NK-92 treated with Interleukin-12 subunit alpha and Interleukin-12 subunit beta, amount 100 ng/mL, for 24 hours (cell line): Measurements from ENCODE around the gene GRWD1.

Source experiments
- DNase-seq: peaks from one replicate; lab custom pipeline; 2025; lab: John Stamatoyannopoulos, UW

GRWD1 gene

DNA sequence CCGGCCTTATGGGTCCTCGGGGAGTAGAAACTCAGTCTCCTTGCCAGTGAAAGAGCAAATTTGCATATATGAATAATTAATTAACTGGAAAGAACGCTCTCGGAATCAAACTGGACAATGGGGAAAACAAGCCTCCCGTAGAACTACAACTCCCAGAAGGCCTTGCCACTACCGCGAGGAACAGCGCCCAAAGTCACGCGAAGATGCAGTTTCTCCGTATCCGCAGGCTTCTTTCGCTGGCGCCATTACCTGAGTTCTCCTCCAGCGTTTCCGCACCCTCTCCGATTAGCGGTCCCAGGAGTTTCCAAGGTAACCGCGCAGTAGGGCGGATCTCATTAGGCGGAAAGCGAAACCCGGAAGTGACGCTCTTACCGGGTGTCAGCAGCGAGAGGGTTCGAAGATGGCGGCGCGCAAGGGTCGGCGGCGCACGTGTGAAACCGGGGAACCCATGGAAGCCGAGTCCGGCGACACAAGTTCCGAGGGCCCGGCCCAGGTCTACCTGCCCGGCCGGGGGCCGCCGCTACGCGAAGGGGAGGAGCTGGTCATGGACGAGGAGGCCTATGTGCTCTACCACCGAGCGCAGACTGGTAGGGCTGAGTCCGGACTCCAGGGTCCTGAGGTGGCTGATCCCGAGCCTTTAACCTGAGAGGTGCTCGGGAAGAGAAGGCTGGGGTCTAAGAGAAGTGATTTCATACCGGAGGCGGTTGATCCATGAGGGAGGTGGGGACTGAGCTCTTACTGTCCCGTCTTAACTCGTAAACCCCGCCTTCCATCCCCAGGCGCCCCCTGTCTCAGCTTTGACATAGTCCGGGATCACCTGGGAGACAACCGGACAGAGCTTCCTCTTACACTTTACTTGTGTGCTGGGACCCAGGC, at the start of gene GRWD1:
Gene GRWD1 (plus strand): TSS at position 378 of the 876 bp plus-strand sequence. CDS start 23 bp downstream, at position 401.
- peak; percentile 93 for DNase-seq

DNA sequence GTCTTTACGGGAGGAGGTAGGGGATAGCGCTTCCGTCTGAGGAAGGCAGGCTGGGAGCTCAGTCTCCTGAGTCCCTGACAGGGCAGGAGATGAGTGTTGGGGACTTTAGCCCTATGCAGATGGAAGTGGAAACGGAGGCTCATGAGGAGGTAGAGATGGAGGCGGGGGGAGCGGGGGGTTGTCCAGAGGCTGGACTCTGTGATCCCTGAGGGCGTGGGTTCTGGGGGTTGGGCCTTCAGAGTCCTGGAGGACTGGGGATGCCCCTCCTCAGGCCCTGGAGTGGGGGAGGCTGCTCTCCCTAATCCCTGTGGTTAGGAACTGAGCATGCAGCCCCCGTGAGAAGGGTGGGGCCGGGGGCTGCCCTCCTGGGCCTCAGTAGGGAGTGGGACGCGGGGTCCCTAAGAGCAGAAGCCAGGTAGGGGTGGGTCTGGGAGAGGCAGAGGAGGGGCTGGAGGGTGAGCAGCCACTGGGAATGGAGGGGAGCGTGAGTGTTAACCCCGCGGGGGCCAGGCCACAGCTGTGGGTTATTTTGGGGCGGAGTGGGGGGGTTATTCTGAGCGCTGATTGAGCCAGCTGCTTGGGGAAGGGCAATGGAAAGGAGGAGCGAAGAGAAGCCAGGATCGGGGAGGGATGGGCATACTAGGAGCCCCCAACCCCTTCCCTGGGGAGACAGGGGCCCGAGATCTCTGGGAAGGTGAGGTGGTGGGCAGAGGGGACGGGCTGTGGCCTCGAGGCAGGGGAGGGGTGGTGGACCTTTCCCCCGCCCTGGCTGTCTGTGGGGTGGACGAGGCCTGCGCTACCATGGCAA, 49.6 kb upstream of the GRWD1 start:
- no peak for DNase-seq

GRCh38 chr19:48396824-48397176, 49.0 kb upstream of the GRWD1 start:
- no peak for DNase-seq

DNA sequence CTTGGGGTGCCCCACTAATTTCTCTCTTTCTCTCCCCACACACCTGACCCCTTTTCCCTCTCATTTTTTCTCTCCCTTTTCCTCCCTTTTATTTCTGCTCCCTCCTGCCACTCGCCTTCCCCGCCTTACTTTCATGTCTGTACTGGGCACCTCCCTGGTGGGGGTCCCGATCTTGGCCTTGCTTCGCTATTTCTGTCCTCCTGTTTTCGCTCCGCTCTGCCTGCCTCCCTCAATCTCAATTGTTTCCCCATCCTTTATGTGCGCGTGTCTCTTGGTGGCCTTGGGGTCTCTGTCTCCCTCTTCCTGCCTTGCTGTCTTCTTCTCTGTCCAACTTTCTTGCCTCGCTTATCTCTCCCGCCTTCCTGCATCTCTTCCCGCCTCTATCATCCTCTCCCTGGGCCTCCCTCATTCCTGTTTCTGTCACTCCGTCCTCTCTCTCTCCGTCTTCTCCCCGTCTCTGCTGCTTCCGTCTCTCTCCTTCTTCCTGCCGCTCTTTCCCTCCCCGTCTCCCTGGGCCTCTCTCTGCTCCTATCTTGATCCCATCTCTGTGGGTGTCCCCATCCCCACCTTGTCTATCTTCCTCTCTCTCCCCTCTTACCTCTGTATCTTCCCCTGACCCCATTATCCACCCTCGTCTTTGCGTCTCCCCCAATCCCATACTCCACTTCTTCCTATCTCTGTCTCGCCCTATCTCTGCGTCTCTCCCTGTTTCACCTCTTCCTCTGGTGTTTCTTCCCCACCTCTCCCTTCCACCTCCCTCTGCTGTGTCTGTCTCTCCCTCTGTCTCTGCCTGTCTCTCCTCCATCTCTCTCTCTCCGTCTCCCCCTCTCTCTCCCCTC, 48.3 kb upstream of the GRWD1 start:
- no peak for DNase-seq

- DNase-seq: no peak
Measured at GRCh38 chr19:48398102-48398374, 47.7 kb upstream of the GRWD1 start.

- DNase-seq: peak; percentile 77
Measured at GRCh38 chr19:48398375-48399235, 47.2 kb upstream of the GRWD1 start.

DNA sequence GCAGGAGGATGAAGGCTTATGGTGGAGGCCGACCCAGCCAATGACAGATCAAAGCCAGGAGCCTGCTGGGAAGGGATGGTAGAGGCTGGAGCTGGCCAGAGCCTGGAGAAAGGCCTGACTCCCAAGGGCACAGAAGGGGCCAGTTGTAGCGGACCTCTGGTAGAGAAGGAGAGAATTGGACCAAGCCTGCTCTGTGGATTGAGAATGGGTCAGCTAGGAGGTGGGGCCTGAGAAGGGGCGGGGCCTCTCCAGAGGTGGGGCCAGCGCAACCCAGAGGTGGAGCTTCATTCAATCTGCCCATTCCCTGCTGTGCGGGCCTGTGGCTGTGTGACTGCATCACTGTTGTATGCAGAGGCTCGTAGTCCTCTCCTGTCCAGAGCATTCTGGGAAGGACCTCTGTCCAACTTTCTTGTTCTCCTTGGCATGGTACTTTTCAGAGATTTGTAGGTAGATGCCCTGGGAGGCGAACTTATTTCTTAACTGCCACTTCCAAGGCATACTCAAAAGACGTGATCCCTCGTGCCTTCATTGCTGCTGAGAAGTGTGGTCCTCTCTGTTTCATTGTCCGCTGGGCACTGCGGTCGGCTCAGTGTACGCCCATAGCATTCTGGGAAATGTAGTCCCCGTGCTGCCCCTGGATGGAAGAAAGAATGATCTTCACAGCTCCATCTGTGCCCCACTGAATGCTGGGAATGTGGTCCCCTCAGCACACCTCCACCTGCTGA, 45.6 kb upstream of the GRWD1 start:
- no peak for DNase-seq

DNA sequence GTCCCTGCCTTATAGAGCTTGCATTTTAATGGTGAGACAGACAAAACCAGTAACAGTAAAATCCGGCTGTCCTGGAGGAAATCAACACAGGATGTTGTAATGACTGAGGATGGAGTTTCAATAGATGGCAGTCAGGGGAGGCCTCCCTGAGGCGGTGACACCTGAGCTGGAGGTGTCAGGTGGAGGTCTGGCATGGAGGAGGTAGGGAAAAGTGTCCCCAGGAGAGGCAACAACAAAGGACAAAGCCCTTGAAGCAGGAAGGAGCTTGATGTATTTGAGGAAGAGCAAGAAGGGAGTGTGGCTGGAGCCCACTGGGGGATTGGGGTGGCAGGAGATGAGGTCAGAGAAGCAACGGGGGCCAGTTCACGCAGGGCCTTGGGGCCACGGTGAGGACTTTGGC, 44.5 kb upstream of the GRWD1 start:
- DNase-seq: no peak

DNA sequence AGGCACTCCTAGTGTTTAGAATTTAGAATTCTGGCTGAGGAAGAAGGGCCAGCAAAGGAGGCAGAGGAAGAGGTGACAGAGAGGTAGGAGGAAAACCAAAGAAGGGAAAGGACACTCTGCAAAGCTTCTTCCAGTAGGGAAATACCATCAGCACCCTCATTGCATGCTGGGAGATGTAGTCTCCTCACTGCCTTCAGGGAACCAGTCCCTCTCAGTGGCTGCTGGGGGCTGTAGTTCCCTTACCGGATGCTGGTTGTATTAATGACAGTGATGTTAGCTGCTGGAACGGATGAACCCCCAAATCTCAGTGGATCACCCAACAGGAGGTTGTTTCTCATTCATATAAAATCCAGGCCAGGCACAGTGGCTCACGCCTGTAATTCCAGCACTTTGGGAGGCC, 42.2 kb upstream of the GRWD1 start:
- DNase-seq: peak; percentile 29

- DNase-seq: no peak
Measured at GRCh38 chr19:48405010-48405659, 40.6 kb upstream of the GRWD1 start.

GRCh38 chr19:48405850-48406249, 39.9 kb upstream of the GRWD1 start:
- DNase-seq: no peak

GRCh38 chr19:48413879-48414587, 31.8 kb upstream of the GRWD1 start:
- DNase-seq: no peak

- peak; percentile 59 for DNase-seq
Measured at GRCh38 chr19:48415395-48415794, 30.4 kb upstream of the GRWD1 start.

- DNase-seq: no peak
Measured at GRCh38 chr19:48415806-48416221, 30.0 kb upstream of the GRWD1 start.

GRCh38 chr19:48417421-48417820, 28.4 kb upstream of the GRWD1 start:
- DNase-seq: no peak

GRCh38 chr19:48418317-48419064, 27.3 kb upstream of the GRWD1 start:
- no peak for DNase-seq

DNA sequence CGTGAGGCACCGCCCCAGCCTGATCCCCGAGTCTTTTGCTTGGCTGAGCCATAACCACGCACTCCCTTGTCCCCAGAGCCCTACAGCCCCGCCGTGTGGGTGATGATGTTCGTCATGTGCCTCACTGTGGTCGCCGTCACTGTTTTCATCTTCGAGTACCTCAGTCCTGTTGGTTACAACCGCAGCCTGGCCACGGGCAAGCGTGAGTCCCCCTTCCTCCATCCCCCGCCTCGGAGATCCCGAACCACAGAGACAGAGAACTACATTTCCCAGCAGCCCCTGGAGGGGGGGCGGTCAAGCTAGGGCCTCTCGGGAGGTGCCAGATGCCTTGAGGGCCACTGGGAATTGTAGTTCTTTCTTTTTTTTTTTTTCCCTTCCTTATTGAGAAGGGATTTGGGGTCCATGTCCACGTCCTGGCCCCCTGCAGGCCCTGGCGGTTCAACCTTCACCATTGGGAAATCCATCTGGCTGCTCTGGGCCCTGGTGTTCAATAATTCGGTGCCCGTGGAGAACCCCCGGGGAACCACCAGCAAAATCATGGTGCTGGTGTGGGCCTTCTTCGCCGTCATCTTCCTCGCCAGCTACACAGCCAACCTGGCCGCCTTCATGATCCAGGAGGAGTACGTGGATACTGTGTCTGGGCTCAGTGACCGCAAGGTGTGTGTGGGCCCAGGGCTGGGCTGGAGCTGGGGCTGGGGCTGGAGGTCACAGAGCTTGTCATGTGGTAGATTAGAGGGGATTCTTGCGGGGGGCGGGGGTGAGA, 26.4 kb upstream of the GRWD1 start:
- peak; percentile 71 for DNase-seq

DNA sequence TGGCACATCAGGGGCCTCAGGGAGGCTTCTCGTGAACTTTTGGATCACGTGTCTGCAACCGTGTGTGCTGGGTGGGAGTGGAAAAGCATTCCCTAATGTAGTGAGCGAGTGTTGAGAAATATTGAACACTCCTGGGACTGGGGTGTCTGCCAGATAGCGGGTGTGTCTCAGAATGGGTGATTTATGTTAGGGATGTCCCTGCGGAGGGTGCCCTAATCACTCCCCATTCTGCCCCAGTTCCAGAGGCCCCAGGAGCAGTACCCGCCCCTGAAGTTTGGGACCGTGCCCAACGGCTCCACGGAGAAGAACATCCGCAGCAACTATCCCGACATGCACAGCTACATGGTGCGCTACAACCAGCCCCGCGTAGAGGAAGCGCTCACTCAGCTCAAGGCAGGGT, 24.2 kb upstream of the GRWD1 start:
- no peak for DNase-seq
